ENCODE measurements around the gene EMX1. TPM values are rescaled to one million over a fixed set of nuclear protein-coding genes. Genes with fewer than 3 reads are reported as not detected.
A peak's percentile ranks its signal among the peaks of the same experiment; 100 is the strongest.

The EMX1 gene
- total and polyA plus RNA-seq, 2 of the 13 experiments (the other 11 are each of a cell fraction or from before 2014, with no cell fraction given) = 0.62 to 4.9 TPM

DNA sequence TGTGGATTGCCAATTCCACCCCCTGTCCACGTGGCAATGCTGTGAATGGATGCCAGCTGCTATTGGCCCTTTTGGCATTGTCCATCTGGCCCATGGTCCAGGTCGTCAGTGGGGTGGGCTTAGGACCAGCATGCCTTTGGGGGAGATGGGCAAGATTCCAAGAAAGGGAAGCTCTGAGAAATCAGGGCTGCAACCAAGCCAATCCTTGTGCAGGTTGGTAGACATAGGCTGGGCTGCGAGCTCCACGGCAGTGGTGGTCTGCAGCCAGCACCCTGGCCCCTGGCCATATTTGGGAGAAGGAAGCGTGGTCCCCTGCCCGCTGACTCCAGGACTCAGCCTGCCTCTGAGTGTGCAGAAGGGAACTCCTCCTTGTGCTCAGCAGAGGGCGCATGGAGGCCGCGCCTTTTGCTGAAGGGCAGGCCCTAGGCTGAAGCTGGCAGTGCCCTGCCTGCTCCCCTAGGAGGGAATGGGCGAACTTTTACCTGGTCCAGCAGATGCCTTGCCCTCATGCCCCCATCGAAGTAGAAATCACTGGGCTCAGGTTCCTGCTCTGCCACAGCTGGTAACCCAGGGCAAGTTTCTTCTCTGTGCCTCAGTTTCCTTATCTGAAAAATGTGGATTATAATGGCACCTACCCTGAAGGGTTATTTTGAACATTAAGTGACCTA, 24.7 kb upstream of the EMX1 start (continued):
- TF ChIP-seq, protein P1, sequence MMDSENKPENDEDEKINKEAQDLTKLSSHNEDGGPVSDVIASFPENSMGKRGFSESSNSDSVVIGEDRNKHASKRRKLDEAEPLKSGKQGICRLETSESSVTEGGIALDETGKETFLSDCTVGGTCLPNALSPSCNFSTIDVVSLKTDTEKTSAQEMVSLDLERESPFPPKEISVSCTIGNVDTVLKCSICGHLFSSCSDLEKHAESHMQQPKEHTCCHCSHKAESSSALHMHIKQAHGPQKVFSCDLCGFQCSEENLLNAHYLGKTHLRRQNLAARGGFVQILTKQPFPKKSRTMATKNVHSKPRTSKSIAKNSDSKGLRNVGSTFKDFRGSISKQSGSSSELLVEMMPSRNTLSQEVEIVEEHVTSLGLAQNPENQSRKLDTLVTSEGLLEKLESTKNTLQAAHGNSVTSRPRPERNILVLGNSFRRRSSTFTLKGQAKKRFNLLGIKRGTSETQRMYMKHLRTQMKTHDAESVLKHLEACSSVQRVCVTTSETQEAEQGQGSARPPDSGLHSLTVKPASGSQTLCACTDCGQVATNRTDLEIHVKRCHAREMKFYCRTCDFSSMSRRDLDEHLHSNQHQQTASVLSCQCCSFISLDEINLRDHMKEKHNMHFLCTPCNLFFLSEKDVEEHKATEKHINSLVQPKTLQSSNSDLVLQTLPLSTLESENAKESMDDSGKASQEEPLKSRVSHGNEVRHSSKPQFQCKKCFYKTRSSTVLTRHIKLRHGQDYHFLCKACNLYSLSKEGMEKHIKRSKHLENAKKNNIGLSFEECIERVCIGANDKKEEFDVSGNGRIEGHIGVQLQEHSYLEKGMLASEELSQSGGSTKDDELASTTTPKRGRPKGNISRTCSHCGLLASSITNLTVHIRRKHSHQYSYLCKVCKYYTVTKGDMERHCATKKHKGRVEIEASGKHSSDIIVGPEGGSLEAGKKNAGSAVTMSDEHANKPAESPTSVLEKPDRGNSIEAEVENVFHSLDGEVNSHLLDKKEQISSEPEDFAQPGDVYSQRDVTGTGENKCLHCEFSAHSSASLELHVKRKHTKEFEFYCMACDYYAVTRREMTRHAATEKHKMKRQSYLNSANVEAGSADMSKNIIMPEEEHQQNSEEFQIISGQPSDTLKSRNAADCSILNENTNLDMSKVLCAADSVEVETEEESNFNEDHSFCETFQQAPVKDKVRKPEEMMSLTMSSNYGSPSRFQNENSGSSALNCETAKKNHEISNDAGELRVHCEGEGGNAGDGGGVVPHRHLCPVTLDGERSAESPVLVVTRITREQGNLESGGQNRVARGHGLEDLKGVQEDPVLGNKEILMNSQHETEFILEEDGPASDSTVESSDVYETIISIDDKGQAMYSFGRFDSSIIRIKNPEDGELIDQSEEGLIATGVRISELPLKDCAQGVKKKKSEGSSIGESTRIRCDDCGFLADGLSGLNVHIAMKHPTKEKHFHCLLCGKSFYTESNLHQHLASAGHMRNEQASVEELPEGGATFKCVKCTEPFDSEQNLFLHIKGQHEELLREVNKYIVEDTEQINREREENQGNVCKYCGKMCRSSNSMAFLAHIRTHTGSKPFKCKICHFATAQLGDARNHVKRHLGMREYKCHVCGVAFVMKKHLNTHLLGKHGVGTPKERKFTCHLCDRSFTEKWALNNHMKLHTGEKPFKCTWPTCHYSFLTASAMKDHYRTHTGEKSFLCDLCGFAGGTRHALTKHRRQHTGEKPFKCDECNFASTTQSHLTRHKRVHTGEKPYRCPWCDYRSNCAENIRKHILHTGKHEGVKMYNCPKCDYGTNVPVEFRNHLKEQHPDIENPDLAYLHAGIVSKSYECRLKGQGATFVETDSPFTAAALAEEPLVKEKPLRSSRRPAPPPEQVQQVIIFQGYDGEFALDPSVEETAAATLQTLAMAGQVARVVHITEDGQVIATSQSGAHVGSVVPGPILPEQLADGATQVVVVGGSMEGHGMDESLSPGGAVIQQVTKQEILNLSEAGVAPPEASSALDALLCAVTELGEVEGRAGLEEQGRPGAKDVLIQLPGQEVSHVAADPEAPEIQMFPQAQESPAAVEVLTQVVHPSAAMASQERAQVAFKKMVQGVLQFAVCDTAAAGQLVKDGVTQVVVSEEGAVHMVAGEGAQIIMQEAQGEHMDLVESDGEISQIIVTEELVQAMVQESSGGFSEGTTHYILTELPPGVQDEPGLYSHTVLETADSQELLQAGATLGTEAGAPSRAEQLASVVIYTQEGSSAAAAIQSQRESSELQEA (CRISPR knock-in tag; IDR thresholded peaks at IDR 0.05; ENCODE audit: not compliant biosample characterization) = no peak
- TF ChIP-seq ISL2 (CRISPR knock-in tag; IDR thresholded peaks at IDR 0.05) = no peak
- no peak for TF ChIP-seq ZNF746 (CRISPR knock-in tag; IDR thresholded peaks at IDR 0.05)
- no peak for TF ChIP-seq CAMTA2 (CRISPR knock-in tag; IDR thresholded peaks at IDR 0.05; ENCODE audit: borderline replicate concordance)
- TF ChIP-seq MZF1 (CRISPR knock-in tag; IDR thresholded peaks at IDR 0.05; ENCODE audit: borderline replicate concordance) = no peak
- no peak for TF ChIP-seq SUZ12 (IDR thresholded peaks at IDR 0.05; ENCODE audit: low read depth, low read length)
- no peak for TF ChIP-seq RBM39 (IDR thresholded peaks at IDR 0.05; ENCODE audit: low read depth, low read length, poor library complexity, severe bottlenecking)
- no peak for TF ChIP-seq HNF4G (IDR thresholded peaks at IDR 0.05; ENCODE audit: borderline replicate concordance, low read depth, low read length)
- no peak for TF ChIP-seq HNF4G (CRISPR knock-in tag; IDR thresholded peaks at IDR 0.05; ENCODE audit: borderline replicate concordance, low read depth)
- peak; percentile 25 for TF ChIP-seq AGO1 (IDR thresholded peaks at IDR 0.05; ENCODE audit: low read depth, low read length, poor library complexity, severe bottlenecking)
- TF ChIP-seq CERS6 (CRISPR knock-in tag; IDR thresholded peaks at IDR 0.05) = no peak
- TF ChIP-seq SMC3 (IDR thresholded peaks at IDR 0.05; ENCODE audit: low read length) = peak; percentile 70
- no peak for TF ChIP-seq ETS1 (CRISPR knock-in tag; IDR thresholded peaks at IDR 0.05)
- no peak for TF ChIP-seq FOXJ3 (CRISPR knock-in tag; IDR thresholded peaks at IDR 0.05; ENCODE audit: borderline replicate concordance)
- no peak for TF ChIP-seq HDAC2 (CRISPR knock-in tag; IDR thresholded peaks at IDR 0.05)
- TF ChIP-seq PREB (CRISPR knock-in tag; IDR thresholded peaks at IDR 0.05) = no peak
- no peak for TF ChIP-seq ZNF282 (IDR thresholded peaks at IDR 0.05; ENCODE audit: partially characterized antibody)

Measured in HepG2 (cell line).